ENCODE measurements around the gene RBM5.

- TF ChIP-seq SRF (IDR thresholded peaks at IDR 0.05; ENCODE audit: low read depth in 2 of 2, low read length in 2 of 2): no peak
- TF ChIP-seq ELK1 (IDR thresholded peaks at IDR 0.05; ENCODE audit: low read depth, low read length): no peak
- no peak for TF ChIP-seq ZNF24 (IDR thresholded peaks at IDR 0.05)
- TF ChIP-seq CEBPB (IDR thresholded peaks at IDR 0.05; ENCODE audit: borderline replicate concordance in 1 of 2, low read depth in 2 of 2, low read length in 2 of 2): no peak
- TF ChIP-seq MYC (IDR thresholded peaks at IDR 0.05; ENCODE audit: insufficient read depth, insufficient read length, insufficient replicate concordance, low read length, severe bottlenecking): no peak
- TF ChIP-seq RFX5 (IDR thresholded peaks at IDR 0.05; ENCODE audit: low read depth, low read length): no peak
- TF ChIP-seq CTCF (IDR thresholded peaks at IDR 0.05 in 2 of 3, conservative IDR thresholded peaks at IDR 0.05 in 1 of 3; ENCODE audit: control insufficient read depth in 2 of 3, extremely low read depth in 1 of 3, insufficient read depth in 1 of 3, low read depth in 3 of 3, low read length in 3 of 3): no peak
Observed at GRCh38 chr3:50139308-50139707, 50.6 kb downstream of the RBM5 start.
